ENCODE data around the gene RSRC1. TPM values are rescaled to one million over a fixed set of nuclear protein-coding genes. Genes with fewer than 3 reads are reported as not detected.

Gene RSRC1
- total RNA-seq, 2 experiments from 2014 or later = 76.3 to 78.1 TPM

DNA sequence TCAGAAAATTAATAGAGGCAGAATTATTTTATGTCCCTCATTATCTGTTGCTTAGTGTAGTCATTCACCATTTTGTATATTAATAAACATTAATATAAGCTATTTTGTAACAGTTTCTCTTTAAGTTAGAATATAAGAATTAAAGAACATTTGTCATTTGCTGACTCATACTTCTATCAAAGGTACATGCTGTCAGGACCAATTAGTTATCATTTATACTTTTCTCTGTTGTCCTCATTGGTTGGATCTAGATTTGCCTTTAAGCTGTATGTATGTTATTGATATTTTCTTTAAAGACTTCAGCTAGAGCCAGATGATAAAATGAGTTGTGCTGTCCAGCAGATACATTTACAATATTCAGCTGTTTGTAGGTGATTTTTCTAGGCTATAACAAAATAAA, 292.7 kb downstream of the RSRC1 start:
- Histone ChIP-seq H3K4me2 (ENCODE audit: low read length) (no peak overlapping the region), H3K4me1 (ENCODE audit: insufficient read depth, low read length, poor library complexity, severe bottlenecking) (no peaks in the 10 kb centered on the region), H3K9me3 (ENCODE audit: low read length) (no peaks in the 10 kb centered on the region), H2AFZ (ENCODE audit: low read length) (no peak overlapping the region), H3K27ac (ENCODE audit: low read depth, low read length, poor library complexity, severe bottlenecking) (no peak overlapping the region), H3K9me2 (ENCODE audit: insufficient read depth, low read length) (no peaks in the 10 kb centered on the region), H3K79me2 (ENCODE audit: insufficient read depth, low read depth, low read length) (no peaks in the 10 kb centered on the region), H4K20me1 (ENCODE audit: insufficient read depth, low read length) (no peaks in the 10 kb centered on the region), H3K4me3 (ENCODE audit: low read depth, low read length, poor library complexity, severe bottlenecking) (no peak overlapping the region), H3K36me3 (ENCODE audit: insufficient read depth, low read length) (no peaks in the 10 kb centered on the region)
- no TSS peak for BruUV-seq (replicated peaks)
- intact Hi-C loops (cut with micrococcal nuclease; ENCODE audit: unreplicated experiment) = no loop called here
- ChIA-PET POLR2A (interaction anchor here (0.6 to 1.5 kb wide), 13 partner anchors 9 to 186 kb away, joined by 3 to 6 read pairs (median 3); no protein-coding TSS in a partner anchor), CTCF (ENCODE audit: unreplicated experiment) (interaction anchor here (0.5 kb wide), 1 partner anchor 264 kb away, joined by 3 read pairs; no protein-coding TSS in a partner anchor)
- DNase-seq (ENCODE audit: low spot score) = no peak
- no peak for TF ChIP-seq EZH2phosphoT487 (IDR thresholded peaks at IDR 0.05; ENCODE audit: borderline replicate concordance, low read depth, low read length)
- TF ChIP-seq, protein P1, sequence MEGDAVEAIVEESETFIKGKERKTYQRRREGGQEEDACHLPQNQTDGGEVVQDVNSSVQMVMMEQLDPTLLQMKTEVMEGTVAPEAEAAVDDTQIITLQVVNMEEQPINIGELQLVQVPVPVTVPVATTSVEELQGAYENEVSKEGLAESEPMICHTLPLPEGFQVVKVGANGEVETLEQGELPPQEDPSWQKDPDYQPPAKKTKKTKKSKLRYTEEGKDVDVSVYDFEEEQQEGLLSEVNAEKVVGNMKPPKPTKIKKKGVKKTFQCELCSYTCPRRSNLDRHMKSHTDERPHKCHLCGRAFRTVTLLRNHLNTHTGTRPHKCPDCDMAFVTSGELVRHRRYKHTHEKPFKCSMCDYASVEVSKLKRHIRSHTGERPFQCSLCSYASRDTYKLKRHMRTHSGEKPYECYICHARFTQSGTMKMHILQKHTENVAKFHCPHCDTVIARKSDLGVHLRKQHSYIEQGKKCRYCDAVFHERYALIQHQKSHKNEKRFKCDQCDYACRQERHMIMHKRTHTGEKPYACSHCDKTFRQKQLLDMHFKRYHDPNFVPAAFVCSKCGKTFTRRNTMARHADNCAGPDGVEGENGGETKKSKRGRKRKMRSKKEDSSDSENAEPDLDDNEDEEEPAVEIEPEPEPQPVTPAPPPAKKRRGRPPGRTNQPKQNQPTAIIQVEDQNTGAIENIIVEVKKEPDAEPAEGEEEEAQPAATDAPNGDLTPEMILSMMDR (conservative IDR thresholded peaks at IDR 0.05; ENCODE audit: low read length) = no peak

DNA sequence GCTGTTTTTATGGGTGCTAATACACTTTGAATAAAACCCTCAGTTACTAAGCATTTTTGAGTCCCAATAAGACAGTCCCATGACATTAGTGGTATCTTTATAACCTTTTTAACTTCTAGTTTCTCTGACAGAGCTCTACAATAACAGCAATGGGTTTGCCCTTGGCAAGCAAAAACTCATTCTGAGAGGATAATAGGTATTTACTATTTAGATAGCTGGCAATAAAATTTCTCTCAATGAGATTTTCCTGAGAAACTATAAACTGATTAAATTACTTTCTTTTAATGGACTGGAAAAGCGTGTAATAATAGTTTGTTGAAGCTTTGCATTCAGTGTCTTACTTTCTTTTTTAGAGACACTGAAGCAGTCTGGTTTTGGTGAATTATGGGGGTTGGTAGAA, 293.1 kb downstream of the RSRC1 start:
- no peak for DNase-seq (ENCODE audit: low spot score)
- H2AFZ ChIP-seq (ENCODE audit: low read length) = no peak overlapping the region
- H3K9me3 ChIP-seq (ENCODE audit: low read length) = no peaks in the 10 kb centered on the region
- no peaks in the 10 kb centered on the region for H3K9me2 ChIP-seq (ENCODE audit: insufficient read depth, low read length)
- no peaks in the 10 kb centered on the region for H3K36me3 ChIP-seq (ENCODE audit: insufficient read depth, low read length)
- no peaks in the 10 kb centered on the region for H4K20me1 ChIP-seq (ENCODE audit: insufficient read depth, low read length)
- no peak overlapping the region for H3K4me2 ChIP-seq (ENCODE audit: low read length)
- no peak overlapping the region for H3K27ac ChIP-seq (ENCODE audit: low read depth, low read length, poor library complexity, severe bottlenecking)
- no TSS peak for BruUV-seq (replicated peaks)
- POLR2A ChIA-PET = interaction anchor here (0.6 to 1.5 kb wide), 8 partner anchors 9 to 116 kb away, joined by 3 to 6 read pairs (median 3); no protein-coding TSS in a partner anchor
- CTCF ChIA-PET (ENCODE audit: unreplicated experiment) = no interaction called here
- TF ChIP-seq, protein P1 (conservative IDR thresholded peaks at IDR 0.05; ENCODE audit: low read length) = no peak
- no peak for TF ChIP-seq EZH2phosphoT487 (IDR thresholded peaks at IDR 0.05; ENCODE audit: borderline replicate concordance, low read depth, low read length)
- no peaks in the 10 kb centered on the region for H3K4me1 ChIP-seq (ENCODE audit: insufficient read depth, low read length, poor library complexity, severe bottlenecking)
- intact Hi-C loops (cut with micrococcal nuclease; ENCODE audit: unreplicated experiment) = no loop called here
- no peak overlapping the region for H3K4me3 ChIP-seq (ENCODE audit: low read depth, low read length, poor library complexity, severe bottlenecking)
- H3K79me2 ChIP-seq (ENCODE audit: insufficient read depth, low read depth, low read length) = no peaks in the 10 kb centered on the region

DNA sequence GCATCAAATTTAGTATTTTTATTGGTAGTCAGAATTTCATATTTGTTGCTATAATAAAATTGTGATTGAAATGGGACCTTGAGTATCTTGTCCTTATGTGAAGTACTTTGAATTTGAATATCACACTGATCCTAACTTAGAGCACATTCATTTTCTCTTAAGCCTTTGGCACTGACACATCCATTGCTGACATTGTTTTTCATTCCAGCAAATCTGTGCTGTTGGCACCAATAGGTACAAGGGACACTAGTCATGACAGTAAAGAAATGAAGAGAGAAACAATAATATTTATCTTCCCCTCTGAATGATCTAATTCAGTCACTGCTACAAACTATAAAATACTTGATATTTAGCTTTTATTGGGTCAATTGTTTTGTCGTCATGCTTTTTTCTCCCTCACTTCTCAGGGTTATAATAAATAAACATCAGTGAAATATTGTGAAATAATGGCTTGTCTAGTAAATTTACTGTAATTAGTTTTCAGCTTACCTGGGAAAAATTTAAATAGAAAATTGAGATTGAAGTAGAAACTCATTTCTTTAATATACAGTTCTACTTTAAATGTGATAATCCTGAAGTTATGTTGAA, 294.3 kb downstream of the RSRC1 start:
- no peaks in the 10 kb centered on the region for H3K4me1 ChIP-seq (ENCODE audit: insufficient read depth, low read length, poor library complexity, severe bottlenecking)
- intact Hi-C loops (cut with micrococcal nuclease; ENCODE audit: unreplicated experiment) = no loop called here
- POLR2A ChIA-PET = interaction anchor here (1.0 kb wide), 1 partner anchor 30 kb away, joined by 3 read pairs; no protein-coding TSS in a partner anchor

More for the DNA sequence above, 294.3 kb downstream of the RSRC1 start:
- Histone ChIP-seq H3K27ac (ENCODE audit: low read depth, low read length, poor library complexity, severe bottlenecking) (no peak overlapping the region), H3K9me2 (ENCODE audit: insufficient read depth, low read length) (no peaks in the 10 kb centered on the region), H3K9me3 (ENCODE audit: low read length) (no peaks in the 10 kb centered on the region), H2AFZ (ENCODE audit: low read length) (no peak overlapping the region), H3K36me3 (ENCODE audit: insufficient read depth, low read length) (no peaks in the 10 kb centered on the region), H3K79me2 (ENCODE audit: insufficient read depth, low read depth, low read length) (no peaks in the 10 kb centered on the region), H4K20me1 (ENCODE audit: insufficient read depth, low read length) (no peaks in the 10 kb centered on the region), H3K4me2 (ENCODE audit: low read length) (no peak overlapping the region), H3K4me3 (ENCODE audit: low read depth, low read length, poor library complexity, severe bottlenecking) (no peak overlapping the region)
- CTCF ChIA-PET (ENCODE audit: unreplicated experiment) = no interaction called here
- no peak for DNase-seq (ENCODE audit: low spot score)
- TF ChIP-seq EZH2phosphoT487 (IDR thresholded peaks at IDR 0.05; ENCODE audit: borderline replicate concordance, low read depth, low read length) = no peak
- TF ChIP-seq, protein P1 (conservative IDR thresholded peaks at IDR 0.05; ENCODE audit: low read length) = no peak
- BruUV-seq (replicated peaks) = no TSS peak
